K562 (cell line): ENCODE data around the gene FUT4. TPM values are rescaled to one million over a fixed set of nuclear protein-coding genes. Genes with fewer than 3 reads are reported as not detected.

ENCODE experiments used
- ARID1B ChIP-seq: fragments of 450-650 bp; IDR thresholded peaks from 2 replicates; pipeline ENCODE4 v1.6.1; 2016; ENCODE audit warnings: antibody characterized with exemption, mild to moderate bottlenecking, inconsistent platforms
- CCAR2 ChIP-seq: fragments of 200-400 bp; formaldehyde crosslinking; IDR thresholded peaks from 2 replicates; pipeline ENCODE4 v1.6.1; 2017; ENCODE audit warnings: mild to moderate bottlenecking, low read depth, low read length
- CGGBP1 ChIP-seq: fragments of 250-450 bp; sonication (Bioruptor Pico); IDR thresholded peaks from 2 replicates; pipeline ENCODE4 v1.9.0; 2021; ENCODE audit warnings: mild to moderate bottlenecking
- CREBBP ChIP-seq: IDR thresholded peaks from one replicate; pipeline ENCODE4 v1.6.1; 2012; ENCODE audit warnings: low read depth, mild to moderate bottlenecking, control low read depth, inconsistent platforms, low read length
- EHMT2 ChIP-seq: fragments of 450-650 bp; IDR thresholded peaks from 2 replicates; pipeline ENCODE4 v1.6.1; 2018; ENCODE audit warnings: antibody characterized with exemption
- FOXP1 ChIP-seq: sonication (generic); formaldehyde crosslinking; IDR thresholded peaks from 2 replicates; pipeline ENCODE4 v1.8.0; 2022; ENCODE audit warnings: mild to moderate bottlenecking, missing genetic modification reagents
- GMEB1 ChIP-seq: fragments of 250-450 bp; sonication (Bioruptor Pico); IDR thresholded peaks from 2 replicates; pipeline ENCODE4 v1.4.0; 2020; ENCODE audit warnings: mild to moderate bottlenecking
- L3MBTL2 ChIP-seq: fragments of 450-650 bp; IDR thresholded peaks from 2 replicates; pipeline ENCODE4 v1.6.1; 2016; ENCODE audit warnings: mild to moderate bottlenecking, moderate library complexity
- SMAD4 ChIP-seq: fragments of 250-450 bp; sonication (Bioruptor Pico); conservative IDR thresholded peaks from 2 replicates; pipeline ENCODE4 v1.8.0; 2021; ENCODE audit warnings: inconsistent platforms, mild to moderate bottlenecking, moderate library complexity
- TAF9B ChIP-seq: fragments of 450-650 bp; IDR thresholded peaks from 2 replicates; pipeline ENCODE4 v1.6.1; 2018; ENCODE audit warnings: mild to moderate bottlenecking; ENCODE audit not compliant: partially characterized antibody
- TEAD1 ChIP-seq, 2 experiments: fragments of 450-650 bp in 1 of 2; sonication (generic) in 1 of 2; formaldehyde crosslinking; IDR thresholded peaks; 2 replicates each; pipeline versions ENCODE4 v1.4.0 to v1.8.0; 2020 to 2022; ENCODE audit warnings: mild to moderate bottlenecking in 2 of 2, missing genetic modification reagents in 1 of 2
- ZBTB9 ChIP-seq: fragments of 450-650 bp; formaldehyde crosslinking; IDR thresholded peaks from 2 replicates; pipeline ENCODE4 v1.4.0; 2020; ENCODE audit warnings: mild to moderate bottlenecking, moderate library complexity
- ZKSCAN3 ChIP-seq: fragments of 250-450 bp; sonication (Bioruptor Pico); IDR thresholded peaks from 2 replicates; pipeline ENCODE4 v1.4.0; 2020
- ZNF274 ChIP-seq: IDR thresholded peaks from 2 replicates; pipeline ENCODE4 v1.6.1; 2011; ENCODE audit warnings: low read depth, mild to moderate bottlenecking, low read length, moderate library complexity, borderline replicate concordance
- polyA plus RNA-seq, 8 experiments: library from polyadenylated mRNA; depleted of rRNA in 4 of 8; stranded (reverse) in 5 of 8; unstranded in 3 of 8; fragments of >200 nt; fragmentation: Nextera tagmentation in 2 of 8; fragmentation: Illumina TruSeq in 1 of 8; extraction: Ambion mirVana in 2 of 8; extraction: Trizol in 1 of 8; gene quantifications; 2 replicates each; pipeline versions ENCODE4 v1.2.1 to v1.2.3, GENCODE V29; 2011 to 2014; ENCODE audit warnings: inconsistent platforms in 1 of 8, missing spikeins in 1 of 8
- total RNA-seq, 7 experiments: library from RNA; depleted of rRNA in 6 of 7; stranded (reverse); fragments of >200 nt in 6 of 7; fragmentation: Illumina TruSeq in 2 of 7; extraction: Trizol in 2 of 7; gene quantifications; 2 replicates each; pipeline versions ENCODE4 v1.2.1 to v1.2.3, GENCODE V29; 2011 to 2021; ENCODE audit warnings: low replicate concordance in 1 of 7
- TF ChIP-seq, protein P1 (sequence below): sonication (generic); formaldehyde crosslinking; IDR thresholded peaks from 2 replicates; pipeline ENCODE4 v1.9.0; 2022; ENCODE audit warnings: mild to moderate bottlenecking, missing genetic modification reagents
- TF ChIP-seq, protein P2 (sequence below): IDR thresholded peaks from 3 replicates; pipeline ENCODE4 v1.6.1; 2011; ENCODE audit warnings: borderline replicate concordance, mild to moderate bottlenecking, moderate library complexity; ENCODE audit not compliant: insufficient read length; ENCODE audit errors: extremely low read depth

Gene FUT4
- total and polyA plus RNA-seq, 9 of the 15 experiments (the other 6 are each of a cell fraction or from before 2014, with no cell fraction given): 1.1 to 8.9 (median 5.5) TPM

- no peak for TF ChIP-seq CGGBP1 (CRISPR knock-in tag)
- TF ChIP-seq TEAD1 (CRISPR knock-in tag; IDR thresholded peaks at IDR 0.05): peak in 1 of 2 experiments; percentile 83; a peak in 3 of 4 replicates
- peak; percentile 95 for TF ChIP-seq L3MBTL2
- peak; percentile 23; the same call in 1 of the 2 replicates for TF ChIP-seq EHMT2
- no peak for TF ChIP-seq ZNF274
- TF ChIP-seq TAF9B: peak; percentile 60
- TF ChIP-seq, protein P1, sequence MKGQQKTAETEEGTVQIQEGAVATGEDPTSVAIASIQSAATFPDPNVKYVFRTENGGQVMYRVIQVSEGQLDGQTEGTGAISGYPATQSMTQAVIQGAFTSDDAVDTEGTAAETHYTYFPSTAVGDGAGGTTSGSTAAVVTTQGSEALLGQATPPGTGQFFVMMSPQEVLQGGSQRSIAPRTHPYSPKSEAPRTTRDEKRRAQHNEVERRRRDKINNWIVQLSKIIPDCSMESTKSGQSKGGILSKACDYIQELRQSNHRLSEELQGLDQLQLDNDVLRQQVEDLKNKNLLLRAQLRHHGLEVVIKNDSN (CRISPR knock-in tag): no peak; the same call in 1 of the 2 replicates
- TF ChIP-seq, protein P2, sequence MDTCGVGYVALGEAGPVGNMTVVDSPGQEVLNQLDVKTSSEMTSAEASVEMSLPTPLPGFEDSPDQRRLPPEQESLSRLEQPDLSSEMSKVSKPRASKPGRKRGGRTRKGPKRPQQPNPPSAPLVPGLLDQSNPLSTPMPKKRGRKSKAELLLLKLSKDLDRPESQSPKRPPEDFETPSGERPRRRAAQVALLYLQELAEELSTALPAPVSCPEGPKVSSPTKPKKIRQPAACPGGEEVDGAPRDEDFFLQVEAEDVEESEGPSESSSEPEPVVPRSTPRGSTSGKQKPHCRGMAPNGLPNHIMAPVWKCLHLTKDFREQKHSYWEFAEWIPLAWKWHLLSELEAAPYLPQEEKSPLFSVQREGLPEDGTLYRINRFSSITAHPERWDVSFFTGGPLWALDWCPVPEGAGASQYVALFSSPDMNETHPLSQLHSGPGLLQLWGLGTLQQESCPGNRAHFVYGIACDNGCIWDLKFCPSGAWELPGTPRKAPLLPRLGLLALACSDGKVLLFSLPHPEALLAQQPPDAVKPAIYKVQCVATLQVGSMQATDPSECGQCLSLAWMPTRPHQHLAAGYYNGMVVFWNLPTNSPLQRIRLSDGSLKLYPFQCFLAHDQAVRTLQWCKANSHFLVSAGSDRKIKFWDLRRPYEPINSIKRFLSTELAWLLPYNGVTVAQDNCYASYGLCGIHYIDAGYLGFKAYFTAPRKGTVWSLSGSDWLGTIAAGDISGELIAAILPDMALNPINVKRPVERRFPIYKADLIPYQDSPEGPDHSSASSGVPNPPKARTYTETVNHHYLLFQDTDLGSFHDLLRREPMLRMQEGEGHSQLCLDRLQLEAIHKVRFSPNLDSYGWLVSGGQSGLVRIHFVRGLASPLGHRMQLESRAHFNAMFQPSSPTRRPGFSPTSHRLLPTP: no peak
- TF ChIP-seq GMEB1 (CRISPR knock-in tag): peak; percentile 62
- TF ChIP-seq ARID1B: peak; percentile 57
- no peak for TF ChIP-seq CCAR2
- TF ChIP-seq ZBTB9 (CRISPR knock-in tag): peak; percentile 100
- TF ChIP-seq SMAD4 (CRISPR knock-in tag): peak; percentile 83
- no peak for TF ChIP-seq CREBBP
- peak; percentile 83; the same call in 1 of the 2 replicates for TF ChIP-seq FOXP1 (CRISPR knock-in tag)
- TF ChIP-seq ZKSCAN3 (CRISPR knock-in tag): no peak
Observed at GRCh38 chr11:94543695-94544645, at the start of gene FUT4 (continued).
